ENCODE results near the gene ITGA2B. TPM values are rescaled to one million over a fixed set of nuclear protein-coding genes. Genes with fewer than 3 reads are reported as not detected.
"Not testable (repeated sequence)": the region's sequence is repeated elsewhere in the genome, so short reads cannot be mapped to it uniquely, and the experiment has no call there.

The ITGA2B gene
- polyA plus RNA-seq, 1 experiment: 0.15 TPM

- POLR2A ChIA-PET: interaction anchor here (0.6 to 1.8 kb wide), 5 partner anchors 16 to 222 kb away, joined by 3 to 10 read pairs (median 4); partner anchors contain the start of gene HDAC5
- H3K27ac ChIP-seq (ENCODE audit: low read depth, low read length): peak overlapping the region; percentile 11
- peak overlapping the region; percentile 98 for H3K4me3 ChIP-seq (ENCODE audit: low read depth, low read length)
- no peak for DNase-seq (ENCODE audit: low read depth, low spot score)
- CTCF ChIA-PET: interaction anchor here (0.6 to 2.0 kb wide), 14 partner anchors 12 to 472 kb away, joined by 3 to 21 read pairs (median 4); partner anchors contain the start of genes ASB16 and FAM171A2
- TF ChIP-seq, protein P1, sequence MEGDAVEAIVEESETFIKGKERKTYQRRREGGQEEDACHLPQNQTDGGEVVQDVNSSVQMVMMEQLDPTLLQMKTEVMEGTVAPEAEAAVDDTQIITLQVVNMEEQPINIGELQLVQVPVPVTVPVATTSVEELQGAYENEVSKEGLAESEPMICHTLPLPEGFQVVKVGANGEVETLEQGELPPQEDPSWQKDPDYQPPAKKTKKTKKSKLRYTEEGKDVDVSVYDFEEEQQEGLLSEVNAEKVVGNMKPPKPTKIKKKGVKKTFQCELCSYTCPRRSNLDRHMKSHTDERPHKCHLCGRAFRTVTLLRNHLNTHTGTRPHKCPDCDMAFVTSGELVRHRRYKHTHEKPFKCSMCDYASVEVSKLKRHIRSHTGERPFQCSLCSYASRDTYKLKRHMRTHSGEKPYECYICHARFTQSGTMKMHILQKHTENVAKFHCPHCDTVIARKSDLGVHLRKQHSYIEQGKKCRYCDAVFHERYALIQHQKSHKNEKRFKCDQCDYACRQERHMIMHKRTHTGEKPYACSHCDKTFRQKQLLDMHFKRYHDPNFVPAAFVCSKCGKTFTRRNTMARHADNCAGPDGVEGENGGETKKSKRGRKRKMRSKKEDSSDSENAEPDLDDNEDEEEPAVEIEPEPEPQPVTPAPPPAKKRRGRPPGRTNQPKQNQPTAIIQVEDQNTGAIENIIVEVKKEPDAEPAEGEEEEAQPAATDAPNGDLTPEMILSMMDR (IDR thresholded peaks at IDR 0.05; ENCODE audit: low read depth, low read length): peak; percentile 66
- H3K9me3 ChIP-seq (ENCODE audit: control insufficient read depth, insufficient read depth, low read length): no peaks in the 10 kb centered on the region
- H3K27me3 ChIP-seq (ENCODE audit: control insufficient read depth, insufficient read depth, low read length): peaks cover 4% of the 10 kb centered on the region
Measured at GRCh38 chr17:44345454-44346026, 43.9 kb downstream of the ITGA2B start.

GRCh38 chr17:44344939-44345453 is 44.5 kb downstream of the ITGA2B start, which contains the start of gene GRN:
TSS of gene GRN (plus strand) at chr17:44345302. CDS start at chr17:44349165, 3,863 bp downstream.
- no peaks in the 10 kb centered on the region for H3K9me3 ChIP-seq (ENCODE audit: control insufficient read depth, insufficient read depth, low read length)
- peak within 1 kb of the TSS; percentile 98 for H3K4me3 ChIP-seq (ENCODE audit: low read depth, low read length)
- DNase-seq (ENCODE audit: low read depth, low spot score): peak; percentile 98
- H3K27me3 ChIP-seq (ENCODE audit: control insufficient read depth, insufficient read depth, low read length): peaks cover 4% of the 10 kb centered on the region
- H3K27ac ChIP-seq (ENCODE audit: low read depth, low read length): peak within 1 kb of the TSS; percentile 11
- TF ChIP-seq, protein P1 (IDR thresholded peaks at IDR 0.05; ENCODE audit: low read depth, low read length): no peak
- ChIA-PET CTCF (interaction anchor here (0.6 to 2.0 kb wide), 14 partner anchors 12 to 473 kb away, joined by 3 to 21 read pairs (median 4); partner anchors contain the start of genes ASB16 and FAM171A2), POLR2A (interaction anchor here (0.6 to 1.8 kb wide), 6 partner anchors 14 to 221 kb away, joined by 3 to 10 read pairs (median 4); partner anchors contain the start of gene HDAC5)

- no peak overlapping the region for H3K4me3 ChIP-seq (ENCODE audit: low read depth, low read length)
- H3K27me3 ChIP-seq (ENCODE audit: control insufficient read depth, insufficient read depth, low read length): peaks cover 4% of the 10 kb centered on the region
- ChIA-PET CTCF (interaction anchor here (1.0 to 1.3 kb wide), 2 partner anchors 13 to 20 kb away, joined by 3 to 4 read pairs; partner anchors contain the start of gene FAM171A2), POLR2A (no interaction called here)
- H3K9me3 ChIP-seq (ENCODE audit: control insufficient read depth, insufficient read depth, low read length): no peaks in the 10 kb centered on the region
- no peak overlapping the region for H3K27ac ChIP-seq (ENCODE audit: low read depth, low read length)
- TF ChIP-seq, protein P1 (IDR thresholded peaks at IDR 0.05; ENCODE audit: low read depth, low read length): no peak
- no peak for DNase-seq (ENCODE audit: low read depth, low spot score)
Measured at GRCh38 chr17:44343510-44344209, 45.8 kb downstream of the ITGA2B start.

DNA sequence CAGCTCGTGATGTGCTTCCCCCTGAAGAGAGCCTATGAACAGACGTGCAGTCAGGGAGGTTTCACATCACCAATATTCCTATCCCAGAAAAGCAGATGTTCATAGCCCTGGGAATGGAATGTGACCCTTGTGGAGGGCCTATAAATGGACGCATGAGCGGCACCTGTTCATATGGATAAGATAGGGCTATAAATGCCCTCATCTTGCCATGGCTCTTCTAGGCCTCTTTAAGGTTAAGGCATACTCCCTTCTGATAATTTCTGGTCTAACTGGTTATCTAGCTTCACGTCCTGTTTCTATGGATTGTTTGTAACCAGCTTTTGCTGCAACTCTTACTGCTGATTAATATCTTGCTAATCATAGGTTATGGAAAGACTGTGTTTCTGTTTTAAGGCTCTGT is 48.9 kb downstream of the ITGA2B start:
- CTCF ChIA-PET: interaction anchor here (1.6 to 3.5 kb wide), 2 partner anchors 9 to 131 kb away, joined by 7 to 16 read pairs; no protein-coding TSS in a partner anchor
- DNase-seq (ENCODE audit: low read depth, low spot score); POLR2A ChIA-PET; H3K9me3 ChIP-seq (ENCODE audit: control insufficient read depth, insufficient read depth, low read length); H3K27ac ChIP-seq (ENCODE audit: low read depth, low read length); H3K4me3 ChIP-seq (ENCODE audit: low read depth, low read length): not testable (repeated sequence)
- H3K27me3 ChIP-seq (ENCODE audit: control insufficient read depth, insufficient read depth, low read length): peaks cover 15% of the 10 kb centered on the region

DNA sequence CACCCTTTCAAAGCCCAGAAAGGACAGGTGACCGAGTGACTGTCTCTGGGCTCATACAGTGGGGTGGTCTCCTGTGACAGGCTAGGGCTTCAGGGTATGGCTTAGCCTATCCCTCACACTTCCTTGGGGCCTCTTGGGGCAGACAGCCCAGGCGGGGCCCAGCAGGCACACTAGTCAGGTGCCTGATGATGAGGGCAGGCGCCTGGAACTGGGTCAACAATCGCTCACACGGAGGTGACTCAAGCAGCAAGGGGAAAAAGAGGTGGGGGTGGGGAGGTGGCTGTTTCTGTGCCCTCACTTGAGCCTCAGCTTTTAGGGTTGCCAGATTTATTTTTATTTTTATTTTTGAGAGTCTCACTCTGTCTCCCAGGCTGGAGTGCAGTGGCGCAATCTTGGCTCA is 50.7 kb downstream of the ITGA2B start:
- no peak overlapping the region for H3K27ac ChIP-seq (ENCODE audit: low read depth, low read length)
- TF ChIP-seq, protein P1 (IDR thresholded peaks at IDR 0.05; ENCODE audit: low read depth, low read length): no peak
- DNase-seq (ENCODE audit: low read depth, low spot score): no peak
- H3K27me3 ChIP-seq (ENCODE audit: control insufficient read depth, insufficient read depth, low read length): peaks cover 18% of the 10 kb centered on the region
- CTCF ChIA-PET: interaction anchor here (0.6 kb wide), 1 partner anchor 25 kb away, joined by 3 read pairs; the partner anchor contains the start of gene FAM171A2
- H3K4me3 ChIP-seq (ENCODE audit: low read depth, low read length): no peak overlapping the region
- H3K9me3 ChIP-seq (ENCODE audit: control insufficient read depth, insufficient read depth, low read length): no peaks in the 10 kb centered on the region
- POLR2A ChIA-PET: interaction anchor here (0.7 kb wide), 1 partner anchor 12 kb away, joined by 3 read pairs; no protein-coding TSS in a partner anchor
